Breast epithelium (tissue), 4 donors: Measurements from ENCODE around the gene MZT2A. TPM values are rescaled to one million over a fixed set of nuclear protein-coding genes. Genes with fewer than 3 reads are reported as not detected.
"Not testable (repeated sequence)": the region's sequence is repeated elsewhere in the genome, so short reads cannot be mapped to it uniquely, and the experiment has no call there.

ENCODE experiments used
- DNase-seq, 2 donors: peaks; one replicate each; pipeline ENCODE4 v3.0.0-alpha.2; 2019; ENCODE audit warnings: low spot score in 2 of 2
- H3K27ac ChIP-seq, 2 donors: fragments of 200-600 bp; sonication (generic) in 1 of 2; one replicate each; pipeline ENCODE4 v1.5.1; 2016 to 2019; ENCODE audit warnings: mild to moderate bottlenecking in 1 of 2
- H3K27me3 ChIP-seq, 2 donors: fragments of 200-600 bp; sonication (generic) in 1 of 2; one replicate each; pipeline versions ENCODE4 v1.5.1 to v1.6.0; 2017 to 2019; ENCODE audit warnings: control low read depth in 1 of 2, mild to moderate bottlenecking in 1 of 2
- H3K36me3 ChIP-seq: fragments of 200-600 bp; one replicate; pipeline ENCODE4 v1.5.1; 2019
- H3K4me1 ChIP-seq, 2 donors: fragments of 200-600 bp; sonication (generic); one replicate each; pipeline ENCODE4 v1.5.1; 2016 to 2019; ENCODE audit warnings: control low read depth in 1 of 2
- H3K4me3 ChIP-seq, 3 donors: fragments of 200-600 bp; sonication (generic); 1 replicate in 2 of 3; 2 replicates in 1 of 3; pipeline ENCODE4 v1.5.1; 2016 to 2019; ENCODE audit warnings: mild to moderate bottlenecking in 3 of 3, moderate library complexity in 2 of 3
- H3K9me3 ChIP-seq, 2 donors: fragments of 200-600 bp; sonication (generic) in 1 of 2; one replicate each; pipeline ENCODE4 v1.5.1; 2016 to 2019; ENCODE audit warnings: control low read depth in 1 of 2
- CTCF ChIP-seq, 3 donors: fragments of 450-650 bp; IDR thresholded peaks; one replicate each; pipeline ENCODE4 v1.5.1; 2016 to 2017; ENCODE audit warnings: antibody characterized with exemption in 3 of 3, mild to moderate bottlenecking in 3 of 3, moderate library complexity in 3 of 3
- POLR2A ChIP-seq: fragments of 450-650 bp; IDR thresholded peaks from one replicate; pipeline ENCODE4 v1.6.1; 2016; ENCODE audit warnings: antibody characterized with exemption, mild to moderate bottlenecking, moderate library complexity
- POLR2AphosphoS5 ChIP-seq, 3 donors: sonication (generic); formaldehyde crosslinking; IDR thresholded peaks; one replicate each; pipeline ENCODE4 v1.6.1; 2017; ENCODE audit warnings: antibody characterized with exemption in 3 of 3
- intact Hi-C: fragments of 100-400 bp; cut with DNase I; formaldehyde crosslinking; loops from one replicate; pipeline ENCODE4 v1.15.1; 2023; ENCODE audit warnings: low total_unique reads
- total RNA-seq, 3 donors: library from RNA; depleted of rRNA; stranded (reverse); fragments of >200 nt; gene quantifications; one replicate each; pipeline ENCODE4 v1.1.0, GENCODE V29; 2016

Gene MZT2A
- total RNA-seq, 3 donors from 2014 or later = 39.8 to 50.5 (median 50.2) TPM

DNA sequence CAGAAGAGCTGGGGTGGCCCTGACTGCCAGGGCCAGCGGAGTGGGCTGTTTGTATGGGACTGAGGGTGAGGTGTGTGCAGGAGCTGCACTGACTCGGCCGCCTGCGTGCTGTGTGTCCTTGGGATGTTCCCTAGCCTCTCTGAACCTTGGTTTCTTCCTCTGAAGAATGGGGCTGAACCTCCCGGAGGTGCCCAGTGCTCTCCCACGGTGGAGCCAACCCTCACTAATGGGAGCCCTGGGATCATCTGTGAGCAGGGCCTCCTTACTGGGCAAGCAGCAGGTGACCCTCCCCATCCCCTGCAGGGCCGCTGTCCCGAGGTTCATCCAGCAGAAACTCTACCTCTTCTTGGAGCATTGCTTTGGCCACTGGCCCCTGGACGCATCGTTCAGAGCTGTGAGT, 23.8 kb upstream of the MZT2A start:
- intact Hi-C loops = no loop called here
- no peak for TF ChIP-seq POLR2A
- no peak for TF ChIP-seq CTCF (IDR thresholded peaks at IDR 0.05)
- no peak for TF ChIP-seq POLR2AphosphoS5 (IDR thresholded peaks at IDR 0.05)
- no peaks in the 10 kb centered on the region for H3K9me3 ChIP-seq
- no peak overlapping the region for H3K27ac ChIP-seq
- no peak overlapping the region for H3K4me3 ChIP-seq
- H3K27me3 ChIP-seq = no peaks in the 10 kb centered on the region
- no peaks in the 10 kb centered on the region for H3K4me1 ChIP-seq
- H3K36me3 ChIP-seq = no peaks in the 10 kb centered on the region
- no peak for DNase-seq

DNA sequence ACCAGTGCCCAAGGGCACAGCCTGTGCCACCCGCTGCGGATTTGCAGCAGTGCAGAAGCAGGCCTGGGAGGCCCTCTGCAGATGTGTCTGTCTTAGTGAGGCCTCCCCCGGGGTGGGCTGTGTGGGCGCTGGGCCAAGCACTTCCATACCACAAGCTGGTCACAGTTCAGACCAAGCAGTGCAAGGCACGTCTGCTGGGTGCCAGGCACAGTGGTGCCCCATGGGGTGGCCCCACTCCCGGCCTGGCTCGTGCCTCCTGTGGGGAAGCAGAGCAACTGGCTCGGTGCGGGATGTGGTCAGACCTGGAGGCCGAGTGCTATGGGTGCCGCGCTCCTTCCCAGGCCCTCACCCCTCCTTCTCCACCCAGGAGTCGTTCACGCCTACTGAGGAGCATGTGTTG, 23.0 kb upstream of the MZT2A start:
- H3K4me1 ChIP-seq, DNase-seq, H3K4me3 ChIP-seq, H3K27ac ChIP-seq, intact Hi-C loops, H3K36me3 ChIP-seq, H3K27me3 ChIP-seq, H3K9me3 ChIP-seq: not testable (repeated sequence)

DNA sequence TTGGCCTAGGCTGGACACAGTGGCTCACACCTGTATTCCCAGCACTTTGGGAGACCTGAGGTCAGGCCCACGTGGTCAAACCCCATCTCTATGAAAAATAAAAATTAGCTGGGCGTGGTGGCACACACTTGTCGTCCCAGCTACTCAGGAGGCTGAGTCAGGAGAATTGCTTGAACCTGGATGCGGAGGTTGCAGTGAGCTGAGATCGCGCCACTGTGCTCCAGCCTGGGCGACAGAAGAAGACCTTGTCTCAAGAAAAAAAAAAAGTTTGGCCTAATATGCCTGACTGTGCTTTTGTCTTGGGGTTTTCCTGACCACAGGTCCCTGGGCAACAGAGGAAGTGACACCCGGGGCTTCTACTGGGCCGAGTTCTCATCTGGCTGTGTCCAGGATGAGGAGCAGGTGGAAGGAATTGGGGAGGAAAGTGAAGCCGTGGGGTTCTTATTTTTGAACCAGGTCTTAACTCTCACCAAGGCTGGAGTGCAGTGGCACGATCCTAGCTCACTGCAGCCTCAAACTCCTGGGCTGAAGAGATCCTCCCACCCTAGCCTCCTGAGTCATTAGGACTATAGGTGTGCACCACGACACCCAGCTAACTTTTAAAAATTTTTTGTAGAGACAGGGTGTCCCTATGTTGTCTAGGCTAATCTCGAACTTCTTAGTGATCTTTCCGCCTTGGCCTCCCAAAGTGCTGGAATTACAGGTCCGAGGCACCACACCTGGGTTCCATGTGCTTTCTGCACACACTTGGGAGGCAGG, 22.4 kb upstream of the MZT2A start:
- H3K4me3 ChIP-seq, H3K4me1 ChIP-seq, H3K27ac ChIP-seq, intact Hi-C loops, DNase-seq, H3K9me3 ChIP-seq, H3K27me3 ChIP-seq, H3K36me3 ChIP-seq: not testable (repeated sequence)

GRCh38 chr2:131511969-131512870, 20.0 kb upstream of the MZT2A start:
- DNase-seq, H3K4me3 ChIP-seq, H3K27ac ChIP-seq, intact Hi-C loops, H3K36me3 ChIP-seq, H3K4me1 ChIP-seq, H3K9me3 ChIP-seq, H3K27me3 ChIP-seq: not testable (repeated sequence)

GRCh38 chr2:131511291-131511968, 19.2 kb upstream of the MZT2A start:
- H3K27me3 ChIP-seq, H3K4me1 ChIP-seq, H3K9me3 ChIP-seq, DNase-seq, H3K27ac ChIP-seq, H3K4me3 ChIP-seq, H3K36me3 ChIP-seq, intact Hi-C loops: not testable (repeated sequence)

DNA sequence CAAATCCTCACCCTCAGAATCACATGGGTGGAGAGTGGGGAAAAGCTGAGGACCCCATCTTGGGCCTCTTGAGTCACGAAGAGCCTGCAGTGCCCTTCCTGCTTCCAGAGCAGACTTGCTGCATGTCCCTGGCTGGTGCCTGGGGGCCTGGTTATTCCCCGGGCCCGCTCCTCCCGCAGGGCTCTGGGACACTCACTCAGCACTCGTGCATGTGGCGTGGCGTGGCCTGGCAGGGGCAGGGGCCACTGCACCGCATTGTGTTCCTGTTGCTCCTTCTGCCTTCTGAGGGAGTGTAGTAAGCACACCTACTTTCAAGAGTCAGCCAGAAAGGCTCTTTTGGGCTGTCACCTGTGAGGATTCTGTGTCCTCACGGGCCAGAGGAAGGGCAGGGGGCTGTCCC, 17.4 kb upstream of the MZT2A start:
- intact Hi-C loops = no loop called here
- Histone ChIP-seq H3K27ac (no peak overlapping the region), H3K9me3 (no peaks in the 10 kb centered on the region), H3K36me3 (no peaks in the 10 kb centered on the region), H3K4me3 (no peak overlapping the region), H3K27me3 (no peaks in the 10 kb centered on the region), H3K4me1 (no peaks in the 10 kb centered on the region)
- no peak for DNase-seq
- no peak for TF ChIP-seq POLR2A
- no peak for TF ChIP-seq CTCF (IDR thresholded peaks at IDR 0.05)
- no peak for TF ChIP-seq POLR2AphosphoS5 (IDR thresholded peaks at IDR 0.05)

DNA sequence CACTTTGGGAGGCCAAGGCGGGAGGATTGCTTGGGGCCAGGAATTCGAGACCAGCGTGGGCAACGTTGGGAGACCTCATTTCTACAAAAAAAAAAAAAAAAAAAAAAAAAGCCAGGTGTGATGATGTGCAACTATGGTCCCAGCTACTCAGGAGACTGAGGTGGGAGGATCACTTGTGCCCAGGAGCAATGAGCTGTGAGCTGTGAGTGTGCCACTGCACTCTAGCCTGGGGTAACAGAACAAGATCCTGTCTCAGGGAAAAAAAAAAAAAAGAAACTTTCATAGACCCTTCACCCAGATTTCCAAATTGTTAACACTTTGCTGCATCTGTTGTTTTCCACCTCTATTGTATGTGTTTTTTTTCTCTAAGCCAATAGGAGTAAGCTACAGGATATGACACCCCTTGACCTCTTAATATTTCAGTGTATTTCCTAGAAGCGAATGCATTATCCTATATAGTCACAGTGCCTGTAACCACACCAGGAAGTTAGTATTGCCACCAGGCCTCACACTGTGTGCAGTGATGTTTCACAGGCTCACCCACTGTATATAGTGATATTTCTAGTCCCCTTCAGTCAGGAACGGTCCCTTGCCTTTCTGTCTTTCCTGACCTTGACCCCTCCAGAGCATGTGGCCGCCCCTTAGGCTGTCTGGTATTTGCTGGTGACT, 12.0 kb upstream of the MZT2A start:
- H3K9me3 ChIP-seq, H3K4me3 ChIP-seq, H3K36me3 ChIP-seq, DNase-seq, H3K27ac ChIP-seq, H3K4me1 ChIP-seq, intact Hi-C loops, H3K27me3 ChIP-seq: not testable (repeated sequence)

- H3K4me3 ChIP-seq, intact Hi-C loops, H3K36me3 ChIP-seq, H3K27ac ChIP-seq, H3K4me1 ChIP-seq, H3K9me3 ChIP-seq, DNase-seq, H3K27me3 ChIP-seq: not testable (repeated sequence)
Measured at GRCh38 chr2:131503587-131503986, 11.4 kb upstream of the MZT2A start.

DNA sequence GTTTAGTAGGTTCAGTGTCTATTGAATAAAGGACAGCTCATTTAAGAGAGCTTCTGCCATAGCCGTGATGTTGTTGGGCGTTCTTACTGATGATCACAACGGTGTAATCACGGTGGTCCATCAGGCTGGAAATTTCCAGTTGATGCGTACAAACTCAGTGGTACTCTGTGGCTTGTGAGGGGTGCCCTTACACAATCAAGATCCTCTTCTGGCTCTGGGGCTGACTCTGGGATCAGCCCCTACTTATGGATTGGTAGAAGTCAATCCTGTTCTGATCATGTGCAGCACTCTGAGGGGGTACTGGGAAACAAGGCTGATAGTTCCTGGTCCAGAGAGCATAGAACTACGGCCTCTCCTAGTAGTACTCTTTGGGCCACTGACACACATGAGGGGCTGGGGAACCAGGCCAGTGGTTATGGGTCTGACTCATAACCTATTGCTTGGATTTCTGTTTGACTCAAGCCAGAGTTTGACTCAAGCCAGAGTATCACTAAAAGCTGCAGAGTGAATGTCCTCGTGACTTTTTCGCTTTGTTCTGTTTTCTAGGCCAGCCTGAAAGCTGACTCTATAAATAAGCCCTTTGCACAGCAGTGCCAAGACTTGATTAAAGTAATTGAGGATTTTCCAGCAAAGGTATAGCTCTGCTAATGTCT, 6.2 kb upstream of the MZT2A start:
- H3K36me3 ChIP-seq, H3K9me3 ChIP-seq, H3K4me1 ChIP-seq, H3K27me3 ChIP-seq, H3K4me3 ChIP-seq, DNase-seq, H3K27ac ChIP-seq, intact Hi-C loops: not testable (repeated sequence)

GRCh38 chr2:131495506-131495905, 3.3 kb upstream of the MZT2A start:
- H3K36me3 ChIP-seq, intact Hi-C loops, DNase-seq, H3K27me3 ChIP-seq, H3K9me3 ChIP-seq, H3K4me1 ChIP-seq, H3K27ac ChIP-seq, H3K4me3 ChIP-seq: not testable (repeated sequence)
